ENCODE results near the gene ATP10A. TPM values are rescaled to one million over a fixed set of nuclear protein-coding genes. Genes with fewer than 3 reads are reported as not detected.
A peak's percentile ranks its signal among the peaks of the same experiment; 100 is the strongest.

Gene ATP10A
- total RNA-seq, 1 experiment from 2014 or later: 2.5 TPM

DNA sequence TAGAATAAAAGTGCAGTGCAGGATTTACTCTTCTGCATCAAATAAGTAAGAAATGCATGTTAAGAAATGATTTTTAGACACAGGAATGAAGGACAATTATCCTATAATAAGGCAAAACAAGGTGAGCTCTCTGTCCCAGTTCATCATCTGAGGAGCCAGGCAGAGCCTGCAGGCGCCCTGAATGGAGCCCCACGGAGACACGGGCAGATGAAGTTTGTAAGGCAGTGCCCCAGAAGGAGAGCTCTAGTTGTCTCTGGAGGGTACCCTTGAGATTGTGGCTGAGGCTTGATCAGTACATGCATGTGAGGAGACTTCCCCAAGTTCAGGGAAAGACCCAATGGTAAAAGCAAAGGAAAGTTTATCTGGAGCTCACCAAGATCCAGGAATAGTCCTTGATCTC, 50.3 kb downstream of the ATP10A start:
- DNase-seq (ENCODE audit: low read depth): no peak

DNA sequence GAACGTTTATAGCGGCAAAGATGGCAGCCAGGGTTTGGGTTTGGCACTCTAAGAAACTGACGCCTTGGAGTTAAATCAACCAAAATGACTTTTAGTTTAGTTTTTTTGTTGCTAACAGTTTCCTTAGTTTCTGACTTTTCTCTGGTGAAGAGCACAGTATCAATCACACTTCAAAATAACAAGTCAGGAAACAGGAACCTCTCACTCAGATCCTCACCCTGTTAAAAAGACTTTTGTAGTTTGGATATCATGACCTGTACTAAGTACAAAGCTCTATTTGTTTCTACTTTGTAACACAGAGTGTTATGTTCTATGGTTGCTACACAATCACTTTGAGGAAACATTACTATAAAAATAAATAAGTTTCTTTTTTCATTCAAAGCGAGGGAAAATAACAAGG, 51.1 kb downstream of the ATP10A start:
- DNase-seq (ENCODE audit: low read depth): no peak

DNA sequence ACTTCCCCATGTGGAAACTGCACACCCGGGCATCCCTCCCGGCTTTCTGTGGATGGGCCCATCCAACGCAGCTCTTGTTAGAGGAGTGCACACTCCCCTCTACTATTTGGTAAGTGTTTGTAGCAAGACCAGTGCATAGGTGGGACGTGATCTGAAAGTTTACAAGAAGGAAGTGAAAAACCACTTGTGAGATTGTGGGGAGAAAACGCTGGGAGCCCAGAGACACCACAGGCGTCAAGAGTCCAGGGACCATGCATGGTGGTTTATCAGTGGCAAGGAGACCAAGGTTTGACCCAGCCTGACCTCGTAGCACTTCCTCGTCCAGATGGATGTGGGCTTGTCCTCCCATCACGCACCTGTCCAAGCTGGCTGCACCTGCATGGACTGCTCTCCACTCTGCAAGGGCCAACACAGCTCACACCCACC, 51.6 kb downstream of the ATP10A start:
- DNase-seq (ENCODE audit: low read depth): no peak

DNA sequence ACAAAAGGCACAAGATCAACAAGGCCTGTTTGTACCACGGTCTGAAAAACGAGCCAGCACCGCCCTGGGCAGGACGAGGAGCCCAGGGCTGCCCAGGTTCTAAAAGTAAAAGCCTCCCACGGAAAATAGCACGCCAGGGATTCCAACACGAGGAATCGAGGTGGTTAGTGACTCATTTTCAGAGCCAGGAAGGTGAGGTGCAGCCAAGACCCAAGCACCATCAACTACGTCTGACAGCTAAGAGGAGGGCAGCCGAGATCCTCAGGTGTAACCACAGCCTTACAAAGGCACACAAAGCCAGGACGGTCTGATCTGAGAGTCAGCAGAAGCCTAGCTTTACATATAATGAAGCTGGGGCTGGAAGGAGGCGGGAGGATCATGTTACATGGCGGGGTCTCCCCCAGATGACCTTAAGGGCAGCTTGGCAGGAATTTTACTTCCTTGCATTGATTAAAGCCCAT, 52.5 kb downstream of the ATP10A start:
- no peak for DNase-seq (ENCODE audit: low read depth)

DNA sequence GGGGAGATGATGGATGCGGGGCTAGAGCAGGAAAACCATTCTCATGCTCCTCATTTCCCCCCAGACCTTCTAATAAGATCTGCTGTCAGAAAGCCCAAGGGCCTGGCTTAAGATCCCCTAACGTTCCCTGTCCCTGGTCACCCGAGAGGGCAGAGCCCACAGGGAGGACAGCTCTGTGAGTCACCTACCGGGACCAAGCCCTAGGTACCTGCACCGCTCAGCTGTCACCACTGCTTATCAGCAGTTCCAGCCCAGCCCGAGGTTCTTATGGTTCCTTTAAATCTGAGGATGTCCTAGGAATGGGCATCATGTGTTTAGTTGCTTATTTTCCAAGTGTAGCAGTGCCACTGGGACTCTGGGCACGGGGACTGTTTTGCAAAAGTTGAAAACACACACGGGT, 53.0 kb downstream of the ATP10A start:
- DNase-seq (ENCODE audit: low read depth): no peak

DNA sequence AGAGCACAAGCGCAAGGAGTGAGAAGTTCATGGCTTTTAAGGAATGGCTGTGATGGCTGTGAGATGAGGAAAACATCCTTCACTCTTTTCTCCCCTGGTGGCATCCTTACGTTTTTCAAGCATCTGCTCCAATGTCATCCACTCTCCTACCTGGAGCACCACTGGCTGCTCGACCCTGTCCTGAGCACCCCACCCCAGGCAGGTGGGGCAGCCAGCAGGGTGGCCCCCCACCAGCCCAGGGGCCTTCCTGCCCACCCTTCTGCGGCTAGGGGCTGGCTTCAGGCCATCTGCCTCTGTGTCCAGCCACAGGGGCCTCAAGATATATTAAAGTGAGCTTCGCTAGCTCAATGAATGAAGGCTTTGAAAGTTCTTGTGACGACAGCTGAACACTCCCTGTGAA, 56.1 kb downstream of the ATP10A start:
- DNase-seq (ENCODE audit: low read depth): no peak

DNA sequence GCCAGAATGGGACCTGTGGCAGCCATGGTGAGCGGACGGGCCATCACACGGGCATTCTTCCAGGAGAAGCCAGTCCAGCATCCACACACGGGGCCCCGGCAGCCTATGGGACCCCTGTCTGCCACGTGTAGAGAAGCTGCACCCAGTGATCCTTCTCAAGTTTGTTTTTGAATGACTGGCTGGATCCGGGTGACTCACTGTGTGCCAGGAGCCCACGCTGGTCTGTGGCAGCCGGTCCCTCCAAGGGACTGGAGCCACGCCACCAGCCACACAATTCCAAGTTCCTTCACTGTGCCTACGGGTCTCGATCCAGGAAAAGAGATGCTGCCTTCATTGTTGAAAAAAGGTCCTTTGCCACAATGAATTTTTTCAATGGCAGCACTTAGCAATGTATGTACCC, 58.1 kb downstream of the ATP10A start:
- DNase-seq (ENCODE audit: low read depth): peak; percentile 78

DNA sequence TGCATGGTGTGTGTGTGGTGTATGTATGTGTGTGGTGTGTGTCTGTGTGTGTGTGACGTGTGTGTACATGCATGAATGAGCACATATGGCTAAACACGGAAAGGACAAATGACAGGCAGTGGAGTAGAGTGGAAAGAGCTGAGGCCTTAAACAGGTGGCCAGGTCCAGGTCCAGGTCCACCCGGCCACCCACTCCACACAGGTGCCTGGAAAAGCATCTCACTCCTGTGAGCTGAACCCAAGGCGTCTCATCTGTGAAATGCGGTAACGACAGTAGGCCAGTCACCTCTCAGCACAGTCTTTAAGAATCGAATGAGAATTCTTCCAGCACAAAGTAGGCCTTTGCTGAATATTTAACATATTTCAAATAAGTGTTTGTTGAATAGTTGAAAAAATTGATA, 58.7 kb downstream of the ATP10A start:
- no peak for DNase-seq (ENCODE audit: low read depth)

DNA sequence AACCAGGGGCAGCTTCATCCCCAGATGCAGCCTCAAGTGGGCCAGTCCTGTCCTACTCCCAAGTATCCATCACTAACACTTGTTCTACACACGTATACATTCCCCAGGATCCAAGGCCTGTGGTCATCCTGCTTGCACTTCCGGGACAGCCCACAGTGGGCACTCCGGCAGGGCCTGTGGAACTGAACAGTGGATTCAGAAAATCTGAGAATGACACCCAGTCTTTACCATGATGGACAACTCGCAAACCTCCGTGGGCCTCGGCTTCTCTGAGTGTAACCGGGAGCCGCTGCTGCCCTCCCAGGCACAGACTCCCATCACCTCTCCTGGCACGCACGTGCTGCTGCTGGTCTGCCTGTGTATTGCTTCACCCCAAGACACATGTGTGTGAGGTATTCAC, 59.6 kb downstream of the ATP10A start:
- no peak for DNase-seq (ENCODE audit: low read depth)

DNA sequence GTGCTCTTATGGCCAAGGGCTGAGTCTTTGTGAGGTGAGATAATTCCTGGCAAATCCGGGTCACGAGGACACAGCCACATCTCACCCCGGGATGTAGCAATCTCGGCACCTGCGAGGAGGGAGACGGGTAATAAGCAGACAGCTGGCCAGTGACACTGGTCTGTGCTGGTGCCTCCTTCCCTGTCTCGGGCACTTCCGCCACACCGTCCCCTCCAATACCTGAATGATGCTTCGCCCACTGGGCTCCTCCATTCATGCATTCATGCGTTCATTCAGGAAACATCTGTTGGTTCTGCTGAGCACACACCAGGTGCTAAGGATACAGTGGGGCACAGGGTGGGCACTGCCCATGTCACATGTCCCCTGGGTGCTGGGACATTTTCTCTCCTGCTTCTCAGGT, 60.1 kb downstream of the ATP10A start:
- no peak for DNase-seq (ENCODE audit: low read depth)

DNA sequence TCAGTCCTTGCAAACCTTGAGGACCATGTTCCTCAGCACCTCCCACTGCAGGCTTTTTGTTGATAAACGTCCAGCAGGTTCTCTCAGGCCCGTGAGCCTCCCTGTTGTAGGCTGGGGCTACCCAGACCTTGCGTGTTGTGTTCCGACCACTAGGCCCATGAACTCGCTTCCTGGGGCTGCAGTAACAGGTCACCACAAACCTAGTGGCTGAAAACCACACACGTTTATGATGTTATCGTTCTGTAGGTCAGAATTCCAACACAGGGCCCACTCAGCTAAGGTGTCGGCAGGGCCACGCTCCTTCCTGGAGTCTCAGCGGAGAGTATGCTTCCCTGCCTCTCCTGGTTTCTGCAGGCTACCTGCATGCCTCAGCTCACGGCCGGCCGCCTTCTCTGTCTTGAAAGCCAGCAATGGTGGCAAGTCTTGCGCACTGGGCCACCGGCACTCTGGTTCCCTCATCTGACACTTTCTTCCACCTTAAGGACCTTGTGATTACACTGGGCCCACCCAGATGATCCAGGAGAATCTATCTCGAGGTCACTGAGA, 60.8 kb downstream of the ATP10A start:
- DNase-seq (ENCODE audit: low read depth): no peak

DNA sequence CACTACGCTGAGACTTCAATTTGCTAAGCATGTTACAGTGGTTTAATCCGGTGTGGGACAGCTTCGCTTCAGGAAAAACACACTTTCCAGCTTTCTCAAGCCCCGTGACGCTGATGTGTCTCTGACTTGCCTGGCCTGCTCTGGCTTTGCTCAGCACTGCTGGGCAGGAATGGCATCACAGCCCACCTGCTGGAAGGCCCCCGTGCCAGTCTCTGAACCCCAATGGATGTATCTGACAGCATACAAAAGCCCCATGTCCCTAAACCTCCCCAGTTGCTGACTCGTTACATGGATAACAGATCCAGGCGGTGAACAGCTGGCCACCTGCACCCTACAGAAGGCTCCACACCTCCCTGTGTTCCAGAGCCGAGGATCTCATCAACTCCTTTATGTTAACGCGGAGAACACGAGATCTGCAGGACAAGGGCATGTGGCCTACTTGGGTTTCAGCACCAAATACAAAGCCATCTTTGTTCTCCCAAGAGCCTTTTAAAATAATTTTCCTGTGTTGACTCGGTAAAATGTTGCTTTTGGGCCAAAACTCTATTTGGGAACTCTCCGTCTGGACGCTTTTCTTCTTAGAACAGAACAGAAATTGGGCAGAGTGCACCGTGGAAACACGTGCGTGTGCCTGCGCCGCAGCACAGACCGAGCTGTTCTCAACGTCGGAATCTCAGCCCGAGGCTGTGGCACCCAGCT, 61.4 kb downstream of the ATP10A start:
- no peak for DNase-seq (ENCODE audit: low read depth)

DNA sequence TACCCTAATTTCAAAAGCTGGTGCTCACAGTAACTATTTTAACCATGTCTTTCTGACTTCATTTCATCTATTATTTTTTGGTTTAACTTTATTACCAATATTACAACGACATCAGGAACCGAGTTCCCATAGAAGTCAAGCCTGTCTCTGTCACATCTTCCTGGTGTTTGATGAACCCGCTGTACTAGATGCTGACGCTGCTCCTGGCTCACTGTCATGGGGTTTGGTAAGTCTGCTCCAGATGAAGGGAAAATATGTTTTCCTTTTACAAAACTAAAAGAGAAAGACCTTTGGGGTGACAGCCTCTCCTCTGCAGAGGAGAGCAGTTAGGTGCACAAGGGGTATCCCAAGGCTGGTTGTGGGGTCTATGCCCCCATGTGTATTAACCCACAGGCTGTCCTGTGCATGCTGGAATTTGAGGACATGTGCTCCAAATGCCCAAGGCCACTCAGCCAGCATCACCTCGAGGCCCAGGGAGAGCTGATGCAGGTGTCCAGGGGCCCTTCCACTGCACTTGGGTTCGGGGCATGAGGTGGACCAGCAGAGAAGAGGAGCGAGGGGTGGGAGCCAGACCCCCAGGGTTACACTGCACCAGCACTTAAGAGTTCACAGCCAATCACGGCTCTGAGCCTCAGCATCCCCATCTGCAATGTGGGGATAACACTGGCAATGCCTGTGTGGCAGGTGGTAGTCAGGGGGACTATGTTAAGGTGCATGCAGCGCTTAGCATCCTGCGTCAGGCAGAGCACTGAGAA, 62.2 kb downstream of the ATP10A start:
- no peak for DNase-seq (ENCODE audit: low read depth)

DNA sequence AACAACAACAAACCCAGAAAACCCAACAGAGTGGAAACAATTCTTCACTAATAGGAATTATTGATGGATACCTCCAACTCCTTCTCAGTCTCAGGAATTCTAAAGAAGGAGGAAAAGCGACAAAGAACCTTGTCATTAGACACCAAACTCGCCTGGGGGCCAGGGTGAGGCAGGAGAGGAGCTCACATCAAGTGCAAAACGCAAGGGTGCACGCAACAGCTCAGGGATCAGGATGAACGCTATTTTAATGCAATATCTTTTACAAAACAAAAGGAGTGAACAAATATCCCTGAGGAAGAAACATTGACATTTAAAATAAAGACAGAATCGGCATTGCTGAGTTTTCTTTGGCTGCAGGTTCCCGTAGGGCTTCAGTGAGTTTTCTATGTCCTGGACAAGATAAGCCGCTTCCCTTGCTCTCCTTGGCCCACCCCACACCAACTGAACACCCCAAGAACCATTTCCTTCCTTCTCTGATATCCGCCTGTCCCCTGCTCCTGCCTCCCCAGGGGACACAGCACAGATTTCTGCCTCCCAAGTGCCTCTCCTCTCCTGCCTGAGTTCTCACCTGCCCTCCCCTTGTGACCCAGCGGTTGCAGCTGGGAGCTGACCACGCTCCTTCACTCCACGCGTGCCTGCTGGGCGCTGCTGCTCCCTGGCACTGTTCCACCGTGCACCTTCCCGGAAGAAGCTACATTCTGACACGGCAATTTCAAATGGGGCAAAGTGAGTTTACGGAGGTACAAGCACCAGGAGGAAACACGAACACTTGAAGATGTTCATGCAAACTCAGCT, 63.0 kb downstream of the ATP10A start:
- no peak for DNase-seq (ENCODE audit: low read depth)

DNA sequence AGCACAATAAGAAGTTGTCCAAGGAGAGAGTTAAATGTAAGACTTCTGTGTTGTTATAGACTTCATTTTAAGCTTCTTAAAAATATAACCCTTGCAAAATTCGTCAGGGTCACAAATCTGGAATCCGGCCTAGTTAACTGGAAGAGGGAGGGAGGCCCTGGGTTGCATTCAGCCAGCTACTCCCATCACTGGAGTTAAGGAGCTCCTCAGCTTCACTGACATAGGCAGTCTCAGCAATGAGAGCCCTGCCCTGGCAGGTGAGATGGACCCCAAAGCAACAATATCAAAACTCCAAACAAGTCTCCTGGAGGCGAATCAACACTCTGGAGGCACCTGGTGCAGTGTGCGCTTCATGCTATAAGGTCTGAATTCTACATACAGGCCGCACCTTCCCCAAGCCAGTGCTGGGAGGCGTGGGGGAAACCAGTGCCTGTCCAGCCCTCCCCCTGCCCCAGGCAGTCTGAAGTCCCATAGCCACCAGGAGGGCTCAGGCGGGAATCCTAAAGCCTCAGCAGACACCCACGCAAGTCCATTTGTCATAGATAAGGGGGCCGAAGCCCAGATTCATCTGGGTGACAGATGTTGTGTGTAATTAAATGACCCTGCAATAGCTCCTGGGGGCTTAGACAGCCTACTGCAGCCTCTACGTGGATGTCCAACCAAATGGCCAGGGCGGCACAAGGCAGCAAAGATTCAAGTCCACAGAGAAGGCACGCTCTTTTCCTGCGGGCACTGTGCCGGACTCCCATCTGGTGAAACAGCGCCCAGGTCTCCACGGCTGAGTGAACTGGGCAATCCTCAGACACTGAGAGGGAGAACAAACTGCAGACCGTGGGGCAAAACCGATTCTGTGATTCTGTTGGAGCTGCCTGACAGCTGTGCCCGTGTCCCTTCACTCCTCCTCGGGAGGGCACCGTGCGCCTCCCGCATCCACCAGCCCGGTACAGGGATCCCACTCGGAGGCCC, 64.9 kb downstream of the ATP10A start:
- no peak for DNase-seq (ENCODE audit: low read depth)

DNA sequence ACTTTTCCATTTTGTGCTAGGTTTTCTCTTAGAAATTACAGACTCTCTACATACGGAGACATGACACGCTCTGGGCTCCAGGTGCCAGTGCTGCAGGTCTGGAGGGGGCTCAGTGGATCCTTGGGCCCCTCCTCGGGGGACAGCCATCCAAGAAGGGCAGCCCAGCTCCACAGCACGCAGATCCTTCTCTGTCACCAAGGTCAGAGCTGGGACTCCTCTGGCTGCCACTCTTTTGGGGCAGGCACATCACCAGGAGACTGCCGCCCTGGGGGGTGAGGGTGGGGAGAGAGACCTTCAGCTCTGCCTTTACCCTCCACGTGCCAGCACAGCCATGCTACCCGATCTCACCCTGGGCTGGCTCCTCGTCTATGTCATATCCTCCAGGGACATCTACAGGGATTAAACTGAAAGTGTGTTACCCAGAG, 65.6 kb downstream of the ATP10A start:
- DNase-seq (ENCODE audit: low read depth): no peak

DNA sequence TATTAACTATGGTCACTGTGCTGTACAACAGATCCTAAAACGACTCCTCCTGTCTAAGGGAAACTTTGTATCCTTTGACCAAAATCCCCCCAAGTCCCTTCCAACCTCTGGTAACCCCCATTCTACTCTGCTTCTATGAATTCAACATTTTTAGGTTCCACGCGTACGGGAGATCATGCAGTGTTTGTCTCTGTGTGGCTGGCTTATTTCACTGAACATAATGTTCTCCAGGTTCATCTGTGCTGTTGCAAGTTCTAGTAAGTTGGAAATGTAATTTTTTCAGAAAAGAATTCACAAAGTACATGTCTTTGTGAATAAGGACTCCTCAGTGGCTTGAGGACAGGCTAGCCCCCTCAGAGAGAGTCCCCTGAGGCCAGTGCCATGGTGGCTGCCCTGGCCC, 66.1 kb downstream of the ATP10A start:
- no peak for DNase-seq (ENCODE audit: low read depth)

DNA sequence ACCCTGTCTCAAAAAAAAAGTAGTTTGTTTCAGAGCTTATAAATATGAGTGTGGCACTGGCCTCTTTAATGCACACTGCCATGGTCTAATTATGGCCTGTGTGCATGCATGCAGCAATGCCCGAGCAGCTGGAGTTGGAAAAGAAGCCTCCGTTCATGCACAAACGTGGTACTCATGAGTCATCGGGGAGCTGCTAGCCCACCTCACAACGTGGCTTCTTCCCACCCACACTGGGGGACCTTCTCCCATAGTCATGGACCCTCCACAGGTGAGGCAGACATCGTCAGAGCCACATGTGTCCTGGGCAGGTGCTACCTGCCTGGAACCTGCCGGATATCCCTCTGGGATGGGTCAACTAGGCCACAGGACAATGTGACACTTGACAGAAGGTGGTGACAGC, 66.7 kb downstream of the ATP10A start:
- no peak for DNase-seq (ENCODE audit: low read depth)

DNA sequence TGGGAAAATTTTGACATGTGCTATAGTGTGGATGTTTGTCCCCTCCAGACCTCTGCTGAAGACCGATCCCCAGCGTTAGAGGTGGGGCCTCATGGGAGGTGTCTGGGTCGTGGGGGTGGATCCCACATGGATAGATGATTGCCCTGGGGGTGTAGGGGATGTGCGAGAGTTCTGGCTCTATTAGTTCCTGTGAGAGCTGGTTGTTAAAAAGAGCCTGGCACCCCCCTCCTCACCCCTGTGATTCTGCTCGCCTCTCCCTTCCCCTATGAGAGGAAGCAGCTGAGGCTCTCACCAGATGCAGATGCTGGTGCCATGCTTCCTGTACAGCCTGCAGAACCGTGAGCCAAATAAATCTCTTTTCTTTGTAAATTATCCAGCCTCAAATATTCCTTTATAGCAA, 67.4 kb downstream of the ATP10A start:
- no peak for DNase-seq (ENCODE audit: low read depth)

DNA sequence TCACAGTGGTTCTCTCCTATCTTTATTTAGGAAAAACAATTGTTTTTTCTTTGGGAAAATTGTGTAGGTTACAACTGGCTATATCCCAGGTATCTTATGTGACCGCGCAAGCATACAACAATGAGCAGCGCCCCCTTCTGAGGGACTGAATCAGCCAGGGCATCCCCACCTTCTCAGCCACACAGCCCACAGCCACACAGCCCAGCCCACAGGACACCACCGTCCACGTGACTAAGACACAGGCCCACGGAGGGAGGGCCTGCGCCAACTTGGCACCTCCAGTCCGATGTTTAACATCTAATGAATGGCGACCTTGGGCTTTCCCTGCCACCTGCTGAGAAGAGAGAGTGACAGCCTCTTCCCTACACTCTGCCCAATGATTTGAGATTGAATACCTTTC, 68.1 kb downstream of the ATP10A start:
- no peak for DNase-seq (ENCODE audit: low read depth)
